Subcutaneous adipose tissue (tissue), 4 donors: ENCODE data around the gene AFAP1L2. TPM values are rescaled to one million over a fixed set of nuclear protein-coding genes. Genes with fewer than 3 reads are reported as not detected.

Experiments used
- total RNA-seq, 4 donors: library from RNA; depleted of rRNA; stranded (reverse); fragments of >200 nt; gene quantifications; one replicate each; pipeline ENCODE4 v1.1.0, GENCODE V29; 2016
- TF ChIP-seq, protein P1 (sequence below): fragments of 450-650 bp; IDR thresholded peaks from one replicate; pipeline ENCODE4 v1.5.1; 2016; ENCODE audit warnings: low read depth, mild to moderate bottlenecking, control low read depth, antibody characterized with exemption, moderate library complexity

The AFAP1L2 gene, protein sequence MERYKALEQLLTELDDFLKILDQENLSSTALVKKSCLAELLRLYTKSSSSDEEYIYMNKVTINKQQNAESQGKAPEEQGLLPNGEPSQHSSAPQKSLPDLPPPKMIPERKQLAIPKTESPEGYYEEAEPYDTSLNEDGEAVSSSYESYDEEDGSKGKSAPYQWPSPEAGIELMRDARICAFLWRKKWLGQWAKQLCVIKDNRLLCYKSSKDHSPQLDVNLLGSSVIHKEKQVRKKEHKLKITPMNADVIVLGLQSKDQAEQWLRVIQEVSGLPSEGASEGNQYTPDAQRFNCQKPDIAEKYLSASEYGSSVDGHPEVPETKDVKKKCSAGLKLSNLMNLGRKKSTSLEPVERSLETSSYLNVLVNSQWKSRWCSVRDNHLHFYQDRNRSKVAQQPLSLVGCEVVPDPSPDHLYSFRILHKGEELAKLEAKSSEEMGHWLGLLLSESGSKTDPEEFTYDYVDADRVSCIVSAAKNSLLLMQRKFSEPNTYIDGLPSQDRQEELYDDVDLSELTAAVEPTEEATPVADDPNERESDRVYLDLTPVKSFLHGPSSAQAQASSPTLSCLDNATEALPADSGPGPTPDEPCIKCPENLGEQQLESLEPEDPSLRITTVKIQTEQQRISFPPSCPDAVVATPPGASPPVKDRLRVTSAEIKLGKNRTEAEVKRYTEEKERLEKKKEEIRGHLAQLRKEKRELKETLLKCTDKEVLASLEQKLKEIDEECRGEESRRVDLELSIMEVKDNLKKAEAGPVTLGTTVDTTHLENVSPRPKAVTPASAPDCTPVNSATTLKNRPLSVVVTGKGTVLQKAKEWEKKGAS
- total RNA-seq, result 10 to 100 TPM in 1 of 4 donors, 1 to 10 TPM in 3; 2.7 to 11.3 (median 4.8) TPM

DNA sequence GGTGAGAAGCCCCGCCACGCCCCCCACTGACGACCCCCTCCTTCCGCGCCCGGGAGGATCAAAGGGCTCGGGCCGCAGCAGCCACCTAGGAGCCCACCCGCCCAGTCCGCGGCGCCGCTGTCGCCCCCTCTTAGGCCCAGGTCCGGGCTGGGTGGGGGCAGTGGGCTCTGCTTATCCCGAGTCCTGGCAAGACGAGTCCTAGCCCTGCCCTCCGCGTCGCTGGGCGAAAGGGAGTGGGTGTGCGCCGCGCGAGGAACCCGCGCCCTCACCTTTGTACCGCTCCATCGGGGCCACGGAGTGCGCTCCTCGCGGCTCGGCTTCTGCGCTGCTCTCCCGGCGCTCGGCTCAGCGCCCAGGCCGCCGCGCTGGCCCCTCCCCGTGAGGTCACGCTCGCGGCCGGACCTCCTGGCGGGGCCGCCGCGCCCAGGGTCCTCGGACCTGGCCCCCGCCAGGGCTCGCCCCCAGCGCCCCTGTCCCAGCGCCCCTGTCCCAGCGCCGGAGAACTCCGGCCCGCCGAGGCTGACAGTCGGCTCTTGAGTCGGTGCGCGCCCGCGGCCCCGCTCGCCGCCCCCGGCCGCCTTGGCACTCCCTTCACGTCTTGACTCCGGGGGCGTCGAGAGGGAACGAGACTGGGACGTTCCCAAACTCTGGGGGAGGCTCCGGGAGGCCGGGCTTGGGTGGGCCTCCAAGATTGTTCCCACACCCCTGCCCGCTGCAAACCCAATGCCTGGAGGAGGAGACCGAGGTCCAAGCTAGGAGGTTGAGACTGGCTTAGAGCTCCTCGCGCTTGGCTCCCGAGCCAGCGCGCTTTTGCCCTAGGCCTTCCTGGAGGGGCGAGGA, at the start of gene AFAP1L2:
Gene AFAP1L2, minus strand, starts transcription at position 332 of the 840 bp plus-strand sequence. Its CDS starts 47 bp downstream, at position 285.
- TF ChIP-seq, protein P1, sequence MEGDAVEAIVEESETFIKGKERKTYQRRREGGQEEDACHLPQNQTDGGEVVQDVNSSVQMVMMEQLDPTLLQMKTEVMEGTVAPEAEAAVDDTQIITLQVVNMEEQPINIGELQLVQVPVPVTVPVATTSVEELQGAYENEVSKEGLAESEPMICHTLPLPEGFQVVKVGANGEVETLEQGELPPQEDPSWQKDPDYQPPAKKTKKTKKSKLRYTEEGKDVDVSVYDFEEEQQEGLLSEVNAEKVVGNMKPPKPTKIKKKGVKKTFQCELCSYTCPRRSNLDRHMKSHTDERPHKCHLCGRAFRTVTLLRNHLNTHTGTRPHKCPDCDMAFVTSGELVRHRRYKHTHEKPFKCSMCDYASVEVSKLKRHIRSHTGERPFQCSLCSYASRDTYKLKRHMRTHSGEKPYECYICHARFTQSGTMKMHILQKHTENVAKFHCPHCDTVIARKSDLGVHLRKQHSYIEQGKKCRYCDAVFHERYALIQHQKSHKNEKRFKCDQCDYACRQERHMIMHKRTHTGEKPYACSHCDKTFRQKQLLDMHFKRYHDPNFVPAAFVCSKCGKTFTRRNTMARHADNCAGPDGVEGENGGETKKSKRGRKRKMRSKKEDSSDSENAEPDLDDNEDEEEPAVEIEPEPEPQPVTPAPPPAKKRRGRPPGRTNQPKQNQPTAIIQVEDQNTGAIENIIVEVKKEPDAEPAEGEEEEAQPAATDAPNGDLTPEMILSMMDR, result no peak

DNA sequence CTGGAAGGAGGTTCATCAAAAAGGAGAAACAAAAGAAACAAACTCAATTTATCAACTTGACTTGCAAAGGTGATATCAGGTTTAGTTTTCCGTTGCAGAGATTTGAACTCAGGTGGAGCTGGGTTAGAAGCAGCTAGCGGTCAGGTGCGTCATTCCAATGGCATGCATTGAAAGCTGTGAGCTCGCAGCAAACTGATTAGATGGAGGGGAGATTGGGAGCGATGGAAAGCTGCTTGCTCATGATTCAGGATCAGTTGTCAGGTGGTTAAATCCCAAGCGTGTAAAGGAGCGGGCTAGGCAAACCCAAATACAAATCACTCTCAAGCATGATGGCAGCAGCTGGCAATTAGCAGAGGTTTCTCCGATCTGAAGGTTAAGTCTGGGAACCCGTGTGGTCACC, 49.3 kb upstream of the AFAP1L2 start:
- TF ChIP-seq, protein P1, result no peak

DNA sequence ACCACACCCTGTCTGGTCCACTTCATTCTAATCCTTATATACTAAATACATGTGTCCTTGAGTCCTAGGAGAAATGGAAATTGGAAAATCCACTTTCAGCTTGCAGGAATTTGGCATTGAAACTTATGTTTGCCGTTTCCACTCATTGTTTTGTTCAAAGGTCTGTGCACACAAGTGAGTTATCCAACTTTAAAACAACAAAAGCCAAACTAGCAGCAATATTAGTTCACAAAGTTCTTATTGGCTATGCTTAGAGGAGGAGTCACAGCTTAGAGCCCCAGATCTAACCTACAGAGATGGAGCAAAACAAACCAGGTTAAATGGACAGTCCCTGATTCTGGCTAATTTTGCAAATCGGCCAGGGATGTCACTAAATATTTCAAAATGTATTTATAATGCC, 44.6 kb upstream of the AFAP1L2 start:
- TF ChIP-seq, protein P1, result no peak

DNA sequence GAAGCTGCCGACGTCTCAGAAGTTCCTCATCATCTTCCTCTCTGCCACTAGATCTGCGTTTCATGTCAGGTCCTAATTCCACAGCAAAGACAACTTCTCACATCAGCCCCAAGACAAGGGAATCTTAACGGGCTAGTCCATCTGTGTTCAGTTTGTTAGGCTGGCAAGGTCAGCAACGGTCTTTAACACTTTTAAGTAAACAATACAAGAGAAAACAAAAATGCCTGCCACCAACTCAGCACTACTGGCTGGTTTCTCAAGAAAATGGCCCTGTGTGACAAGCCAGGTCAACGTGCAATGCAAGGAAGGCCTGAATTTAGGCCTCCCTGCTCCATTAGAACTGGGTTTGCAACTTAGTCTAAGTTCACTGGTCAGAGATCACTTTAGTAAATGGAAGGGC, 41.0 kb upstream of the AFAP1L2 start:
- TF ChIP-seq, protein P1, result no peak

DNA sequence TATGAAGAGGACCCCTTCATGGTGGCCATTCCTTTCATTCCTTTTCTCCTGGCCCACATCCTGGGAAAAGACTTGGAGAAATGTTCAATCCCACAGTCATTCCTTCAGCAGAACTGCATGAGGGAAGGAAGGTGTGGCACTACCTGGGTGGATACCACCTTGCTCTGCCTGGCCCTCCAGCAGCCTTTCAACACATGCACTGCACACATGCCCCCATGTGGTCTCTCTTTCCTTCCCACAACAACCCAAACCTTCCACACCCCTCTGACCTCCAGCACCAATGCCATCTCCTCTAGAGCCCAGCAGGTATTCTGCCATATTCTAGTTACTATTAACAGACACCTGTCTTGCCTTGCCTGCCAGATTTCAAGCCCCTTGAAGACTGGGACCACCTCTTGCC, 40.5 kb upstream of the AFAP1L2 start:
- TF ChIP-seq, protein P1, result no peak

DNA sequence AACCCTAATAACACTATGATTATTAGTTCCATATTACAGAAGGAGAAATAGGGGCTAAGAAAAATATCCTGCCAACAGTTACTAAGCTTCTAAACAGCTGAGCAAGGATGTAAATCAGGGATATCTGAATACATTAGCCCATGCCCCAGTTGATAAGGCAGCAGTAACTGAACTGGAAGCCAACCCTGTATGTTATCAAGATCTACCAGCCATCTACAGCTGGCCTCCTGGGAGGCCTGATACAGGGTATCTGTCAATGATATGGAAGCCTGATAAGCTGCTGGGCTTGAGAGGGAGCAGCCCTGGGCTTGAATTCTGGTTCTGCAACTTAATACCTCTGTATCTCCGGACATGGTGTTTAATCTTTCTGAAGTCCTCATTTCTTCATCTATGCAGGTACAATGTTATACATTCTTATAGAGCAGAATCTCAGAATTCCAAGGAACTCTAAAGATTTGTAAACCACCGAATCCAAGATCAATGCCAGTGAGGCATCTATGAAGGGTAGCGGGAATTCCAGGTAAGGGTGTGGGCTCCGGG, 37.9 kb upstream of the AFAP1L2 start:
- TF ChIP-seq, protein P1, result no peak
